HG03066 (cell line): ENCODE data around the gene MRAS.

Source experiments
- ATAC-seq: cut with Tn5 transposase; IDR thresholded peaks from one replicate; pipeline ENCODE4 v1.9.1; 2021; ENCODE audit warnings: low read depth; ENCODE audit not compliant: unreplicated experiment

The MRAS gene

DNA sequence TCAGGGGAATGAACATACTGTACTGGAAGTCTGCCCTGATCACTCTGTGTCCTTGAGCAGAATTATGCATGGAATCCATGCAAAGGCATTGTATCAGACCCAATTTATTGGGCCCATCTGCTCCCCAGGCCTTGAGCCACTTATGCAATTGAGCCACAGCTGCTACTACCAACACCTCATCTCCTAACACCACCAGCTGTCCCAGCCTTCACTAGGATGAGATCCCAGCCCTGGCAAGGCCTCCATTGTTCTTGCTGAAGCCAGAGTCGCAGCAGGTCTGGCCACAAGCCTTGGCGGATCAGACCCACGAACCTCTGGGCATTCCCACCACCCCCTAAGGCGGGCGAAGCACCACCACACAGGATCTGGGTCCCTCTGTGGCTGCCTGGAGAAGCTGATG lies 9.6 kb upstream of the MRAS start:
- ATAC-seq: no peak

DNA sequence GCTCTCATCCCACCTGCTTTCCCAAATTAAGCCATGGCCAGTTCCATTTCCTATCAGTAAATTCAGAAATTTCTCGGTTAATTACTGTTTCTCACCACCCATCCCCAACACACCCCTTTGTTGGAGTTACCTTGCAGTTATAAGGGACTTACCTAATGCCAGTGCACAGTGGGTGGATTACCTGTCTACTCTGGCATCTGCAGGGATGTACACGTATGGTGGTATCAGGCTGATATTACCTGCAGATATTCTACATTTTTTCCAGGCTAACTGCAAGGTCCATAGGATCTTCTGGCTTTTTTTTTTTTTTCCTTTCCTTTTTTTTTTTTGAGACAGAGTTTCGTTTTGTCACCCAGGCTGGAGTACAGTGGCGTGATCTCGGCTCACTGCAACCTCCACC lies 7.9 kb upstream of the MRAS start:
- no peak for ATAC-seq

- no peak for ATAC-seq
These were observed 3.6 kb upstream of the MRAS start for GRCh38 chr3:138344754-138345153.

DNA sequence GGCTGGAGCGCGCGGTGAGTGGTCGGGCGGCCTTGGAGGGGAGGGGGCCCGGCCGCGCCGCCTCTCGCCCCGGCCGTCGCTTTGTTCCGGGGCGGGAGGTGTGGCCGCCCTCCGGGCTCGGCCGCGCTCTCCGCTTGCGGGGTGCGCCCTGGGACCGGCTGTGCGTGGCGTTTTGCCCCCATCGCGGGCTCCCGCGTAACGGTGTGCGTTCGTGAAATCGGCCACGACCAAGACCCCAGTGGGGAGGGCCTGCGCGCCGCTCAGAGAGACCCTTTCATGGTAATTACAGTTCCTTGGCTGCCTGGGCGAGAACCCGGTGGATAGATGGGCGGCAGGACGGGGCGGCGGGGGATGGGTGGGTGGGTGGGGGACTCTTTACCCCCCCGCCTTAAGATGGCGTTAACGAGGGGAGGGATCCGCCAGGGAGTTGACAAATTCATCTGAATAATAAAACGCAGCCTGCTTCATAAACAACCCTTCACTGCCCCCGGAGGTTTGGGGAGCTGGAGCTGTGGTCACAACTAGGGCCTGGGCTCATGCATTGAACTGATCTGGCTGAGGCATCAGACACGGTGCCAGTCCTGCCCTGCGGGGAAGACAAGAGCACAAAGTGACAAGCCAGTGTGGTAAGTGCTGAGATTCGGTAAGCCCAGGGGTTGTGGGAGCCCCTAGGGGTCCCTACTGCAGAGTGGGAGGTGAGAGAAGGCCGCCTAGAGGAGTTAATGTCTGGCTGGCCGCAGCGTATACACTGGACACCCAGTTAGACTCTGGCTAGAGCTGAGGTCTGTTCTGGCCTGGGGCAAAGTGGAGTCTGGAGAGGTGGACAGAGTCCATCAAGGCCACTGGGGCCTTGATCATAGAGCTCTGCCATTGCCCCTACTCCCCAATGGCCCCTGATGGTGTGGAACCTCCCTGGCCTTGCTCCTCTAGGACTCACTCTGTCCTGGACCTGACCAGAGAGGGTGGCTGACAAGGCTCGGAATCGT lies 668 bp downstream of the MRAS start:
- ATAC-seq: no peak

- no peak for ATAC-seq
These were observed 1.7 kb downstream of the MRAS start for GRCh38 chr3:138349926-138350665.

DNA sequence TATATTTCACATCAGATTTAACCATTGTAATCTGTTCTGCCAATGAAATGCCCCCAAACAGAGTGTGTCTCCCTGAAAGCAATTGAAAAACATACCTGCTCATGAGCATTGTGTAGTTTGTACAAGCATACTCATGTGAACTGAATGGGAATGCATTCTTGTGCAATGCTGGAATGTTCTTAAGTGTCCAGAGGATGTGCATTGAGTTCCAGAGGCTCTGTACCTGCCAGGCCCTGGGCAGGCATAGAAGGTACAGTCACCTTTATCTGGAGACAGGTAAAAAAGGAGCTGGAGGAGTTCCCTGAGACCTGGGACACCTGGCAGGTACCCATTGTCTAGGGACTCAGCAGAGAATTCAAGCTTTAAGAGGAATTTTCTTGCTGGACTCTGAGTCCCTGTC lies 2.8 kb downstream of the MRAS start:
- no peak for ATAC-seq

GRCh38 chr3:138351916-138352550 lies 3.7 kb downstream of the MRAS start:
- no peak for ATAC-seq

DNA sequence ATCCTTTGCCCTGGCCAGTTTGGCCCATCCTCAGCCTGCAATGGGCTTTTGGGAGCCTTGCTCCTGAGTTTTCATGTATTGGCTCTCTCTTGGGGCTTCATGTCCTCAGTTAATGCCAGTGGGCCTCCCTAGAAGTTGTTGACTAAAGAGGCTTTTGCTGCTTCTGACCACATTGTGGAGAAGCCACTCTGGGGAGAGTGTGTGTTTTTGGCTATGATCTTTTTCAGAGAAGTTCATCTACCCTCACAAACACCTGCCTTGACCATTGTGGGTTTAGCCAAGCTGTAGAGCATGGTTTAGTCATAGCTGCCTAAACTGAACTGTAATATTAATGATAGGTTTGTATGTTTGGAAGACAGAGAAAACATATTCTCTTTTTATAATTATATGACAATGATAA lies 6.0 kb downstream of the MRAS start:
- ATAC-seq: no peak

DNA sequence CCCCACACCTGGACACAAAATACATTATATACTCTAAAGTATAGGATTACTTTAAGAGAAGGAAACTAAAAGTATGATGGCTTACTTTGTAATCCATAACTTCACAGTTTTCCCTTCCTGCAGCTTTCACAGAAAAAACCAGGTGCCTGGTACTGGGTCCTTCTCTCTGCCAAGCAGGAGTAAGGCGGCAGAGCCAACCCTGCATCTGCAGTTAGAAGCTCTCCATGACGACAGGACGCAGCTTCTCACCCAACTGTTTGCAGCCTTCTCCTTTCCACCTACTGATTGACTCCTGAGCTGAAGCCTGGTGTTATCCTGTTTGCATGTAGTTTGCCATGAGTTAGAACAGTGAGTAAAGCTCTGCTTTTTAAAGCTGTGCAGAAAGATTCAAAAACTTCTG lies 6.7 kb downstream of the MRAS start:
- ATAC-seq: no peak

DNA sequence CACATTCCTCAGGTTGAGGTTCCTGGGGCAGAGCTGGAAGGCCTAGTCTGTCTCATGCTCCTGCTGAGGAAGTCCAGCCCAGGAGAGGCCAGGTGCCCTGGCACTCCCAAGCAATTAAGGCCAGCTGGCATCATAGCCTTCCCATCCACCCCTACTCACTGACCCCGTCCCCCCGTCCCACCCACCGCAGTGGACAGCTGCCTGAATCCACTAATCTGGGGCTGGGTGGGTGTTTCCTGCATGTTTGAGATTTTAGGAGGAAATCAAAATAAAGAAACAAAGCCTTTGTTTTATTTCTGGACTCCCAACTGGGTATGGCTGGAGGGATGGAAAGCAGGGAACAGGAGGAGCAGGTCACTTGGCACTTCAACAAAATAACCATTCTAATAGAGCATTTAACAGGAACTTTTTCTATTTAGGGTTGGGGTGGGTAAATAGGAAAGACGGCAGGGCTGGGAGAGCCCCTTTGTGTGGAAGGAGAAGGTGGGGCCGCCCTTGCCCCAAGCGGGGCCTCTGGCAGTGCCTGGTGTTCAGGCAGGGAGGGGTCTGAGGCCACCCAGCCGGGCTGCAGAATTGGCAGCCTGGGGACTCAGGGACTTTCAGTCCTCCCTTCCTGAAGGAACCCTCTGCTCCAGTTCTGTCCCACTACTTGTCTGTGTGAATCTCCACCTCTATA lies 8.5 kb downstream of the MRAS start:
- no peak for ATAC-seq

DNA sequence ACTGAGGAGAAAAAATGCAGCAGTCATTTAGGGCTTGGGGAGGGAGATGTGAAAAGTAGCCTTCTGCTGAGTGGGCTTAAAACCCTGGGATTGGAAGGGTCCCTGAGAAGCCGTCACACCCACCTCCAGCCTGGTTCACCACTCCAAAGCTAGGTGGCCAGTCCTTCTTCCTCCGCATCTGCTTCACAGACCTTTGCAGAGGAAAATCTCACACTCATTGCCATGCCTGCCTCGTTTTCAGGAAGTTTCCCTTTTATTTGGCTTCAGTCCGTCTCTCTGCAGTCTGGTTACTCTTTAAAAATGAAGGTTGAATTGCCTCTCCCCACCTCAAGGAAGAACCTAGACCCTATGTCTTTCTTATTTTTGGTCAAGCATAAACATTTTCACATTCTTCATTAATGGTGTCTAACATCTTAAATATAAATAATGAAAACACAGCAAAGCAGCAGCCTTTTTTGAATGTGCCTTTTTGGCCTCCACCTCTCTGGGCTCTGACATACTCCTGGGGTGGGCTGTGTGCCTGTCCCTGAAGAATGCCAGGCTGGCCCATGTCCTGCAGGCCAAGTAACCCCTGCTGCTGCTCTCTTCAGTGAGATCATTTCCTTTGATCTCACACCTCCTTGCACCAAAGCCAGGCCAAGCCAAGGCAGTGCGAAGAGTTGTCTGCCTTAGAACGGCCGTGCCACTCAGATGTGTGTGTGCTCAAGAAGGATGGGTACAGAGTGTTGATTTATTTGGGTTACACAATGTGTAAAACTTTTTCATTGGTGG lies 11.0 kb downstream of the MRAS start:
- no peak for ATAC-seq

GRCh38 chr3:138359919-138360868 lies 11.8 kb downstream of the MRAS start:
- ATAC-seq: no peak

DNA sequence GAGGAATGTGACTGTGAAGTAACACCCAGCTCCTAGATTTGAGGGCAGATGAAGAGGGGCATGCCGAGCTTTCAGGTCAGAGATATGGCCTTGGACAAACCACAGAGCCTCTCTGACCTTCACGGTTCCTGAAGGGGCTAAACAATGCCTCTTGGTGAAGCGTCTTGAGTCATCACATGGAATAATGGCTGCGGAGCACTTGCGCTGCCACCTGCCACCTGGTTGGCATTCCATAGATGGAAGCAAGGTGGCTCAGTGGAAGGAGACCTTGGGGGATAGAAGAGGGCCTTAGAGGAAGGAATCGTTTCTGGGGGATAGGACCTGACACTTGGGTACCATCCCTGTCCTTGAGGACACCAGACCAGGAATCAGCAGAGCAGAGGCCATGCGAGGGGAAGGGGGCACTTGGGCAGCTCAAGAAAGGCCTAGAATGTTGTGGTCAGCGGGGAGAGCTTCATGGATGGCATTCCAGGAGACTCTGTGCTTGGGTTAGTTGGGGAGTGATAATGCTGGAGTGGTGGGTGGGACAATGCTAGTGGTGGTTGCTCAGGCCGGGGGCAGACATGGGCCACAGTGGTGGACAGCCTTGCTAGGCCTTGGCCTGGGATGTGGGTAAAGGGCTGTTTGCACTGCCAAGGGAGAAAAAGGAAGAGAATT lies 12.6 kb downstream of the MRAS start:
- ATAC-seq: no peak

GRCh38 chr3:138361561-138361971 lies 13.2 kb downstream of the MRAS start:
- ATAC-seq: no peak

GRCh38 chr3:138362538-138362937 lies 14.2 kb downstream of the MRAS start:
- no peak for ATAC-seq

- ATAC-seq: no peak
These were observed 14.9 kb downstream of the MRAS start for GRCh38 chr3:138363322-138363721.

GRCh38 chr3:138364356-138365252 lies 16.2 kb downstream of the MRAS start:
- no peak for ATAC-seq

DNA sequence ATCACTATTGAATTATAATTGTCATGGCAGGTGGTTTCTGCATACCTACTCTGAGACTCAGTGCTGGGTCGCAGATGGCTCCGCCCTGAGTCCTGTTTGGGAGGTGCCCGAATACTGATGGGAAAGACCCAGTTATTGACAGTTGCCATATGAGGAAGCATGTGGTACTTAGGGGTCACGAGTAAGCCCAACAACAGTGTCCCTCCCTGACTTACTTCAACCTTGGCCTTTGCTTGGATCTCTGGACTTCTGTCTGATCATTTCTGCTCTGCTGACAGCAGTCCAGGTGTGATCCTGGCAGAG lies 16.8 kb downstream of the MRAS start:
- ATAC-seq: no peak
